Epidermal melanocyte (primary cell): ENCODE data around the gene RDH13.
"Not testable (repeated sequence)": the region's sequence is repeated elsewhere in the genome, so short reads cannot be mapped to it uniquely, and the experiment has no call there.

Source experiments
- DNase-seq: peaks from one replicate; pipeline ENCODE4 v3.0.0; 2011; ENCODE audit warnings: low spot score; ENCODE audit not compliant: insufficient read length

Gene RDH13

DNA sequence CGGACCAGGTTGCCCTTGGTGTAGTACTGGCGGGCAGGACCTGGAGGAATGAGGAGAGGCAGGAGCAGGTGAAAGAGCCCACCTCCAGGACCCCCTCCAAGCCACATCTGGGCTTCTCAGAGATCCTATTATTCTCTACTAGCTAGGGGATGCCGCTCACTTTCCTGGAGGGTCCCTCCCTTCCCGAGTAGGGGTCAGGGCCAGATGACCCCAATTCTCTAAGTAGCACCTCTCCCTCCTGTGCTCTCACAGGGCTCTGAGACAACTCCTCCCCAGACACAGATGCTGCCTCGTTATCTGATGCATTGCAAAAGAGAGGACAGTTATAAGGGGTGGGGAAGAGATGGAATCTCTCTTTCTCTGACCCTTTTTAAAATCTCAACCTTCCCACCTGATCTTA is 47.8 kb downstream of the RDH13 start:
- DNase-seq, result no peak

DNA sequence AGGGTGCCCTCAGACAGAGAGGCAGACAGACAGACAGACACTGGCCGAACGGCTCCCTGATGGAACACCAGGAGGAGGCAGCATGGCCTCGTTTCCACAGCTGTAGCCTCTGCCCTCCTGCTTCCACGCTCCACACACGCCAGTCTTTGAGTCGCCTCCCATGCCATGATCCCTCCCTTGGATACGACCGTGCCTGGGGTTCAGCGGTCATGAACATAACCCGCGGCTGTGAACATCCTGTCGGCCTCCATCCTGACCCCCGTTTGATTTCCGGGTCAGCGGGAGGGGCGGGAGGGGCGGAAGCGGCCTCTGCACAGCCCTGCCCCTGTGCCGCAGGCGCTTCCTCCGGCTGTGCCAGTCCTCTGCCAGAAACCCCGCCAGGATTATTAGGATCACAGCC is 48.2 kb downstream of the RDH13 start:
- DNase-seq, result no peak

DNA sequence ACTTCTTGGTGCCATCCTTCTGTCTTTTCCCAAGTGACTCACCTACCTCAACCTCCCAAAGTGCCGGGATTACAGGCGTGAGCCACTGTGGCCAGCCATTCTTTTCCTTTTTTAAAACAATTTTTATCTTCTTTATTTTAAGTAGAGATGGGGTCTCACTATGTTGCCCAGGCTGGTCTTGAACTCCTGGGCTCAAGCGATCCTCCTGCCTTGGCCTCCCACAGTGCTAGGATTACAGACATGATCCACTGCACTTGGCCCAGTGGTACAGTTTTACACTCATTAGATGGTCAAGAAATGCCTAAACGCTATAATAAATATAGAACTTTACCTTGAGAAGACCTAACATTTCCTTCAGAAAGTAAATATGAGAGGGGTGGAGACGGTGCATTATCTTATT is 49.4 kb downstream of the RDH13 start:
- DNase-seq, result no peak

DNA sequence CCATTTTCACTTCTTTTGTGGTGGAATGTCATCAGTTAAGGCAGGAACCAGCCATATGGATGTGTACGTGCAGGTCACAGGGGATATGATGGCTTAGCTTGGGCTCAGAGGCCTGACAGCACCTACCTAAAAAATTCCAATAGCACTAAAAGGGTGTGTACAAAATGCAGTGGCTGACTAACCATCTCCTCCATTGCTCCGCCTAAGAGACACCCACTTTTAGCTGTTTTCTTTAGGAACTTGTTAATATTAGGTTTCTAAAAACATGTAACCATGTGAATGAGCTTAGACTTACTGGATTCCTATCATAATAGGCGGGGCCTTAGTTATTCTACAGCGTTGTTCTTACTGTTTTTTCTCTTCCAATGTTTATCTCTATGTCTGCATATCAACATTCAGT is 50.6 kb downstream of the RDH13 start:
- no peak for DNase-seq

DNA sequence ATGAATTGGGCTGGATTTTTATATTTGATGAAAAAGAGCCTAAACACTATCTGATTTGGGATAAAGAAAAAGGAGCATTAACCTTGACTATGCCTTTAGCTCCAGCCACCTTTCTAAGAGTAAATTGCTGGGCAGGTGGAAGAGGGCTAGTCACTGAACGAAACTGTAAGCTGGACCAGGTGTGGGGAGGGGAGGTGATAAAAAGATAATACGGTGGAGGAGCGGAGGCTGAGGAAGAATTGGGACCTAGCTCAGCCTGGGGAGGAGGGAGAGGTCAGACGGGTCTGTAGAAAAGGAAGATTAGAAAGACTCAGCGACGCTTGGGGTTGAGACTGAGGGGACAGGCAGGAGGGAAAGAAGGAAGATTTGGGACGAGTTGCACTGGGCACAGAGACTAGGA is 52.4 kb downstream of the RDH13 start:
- DNase-seq, result not testable (repeated sequence)

DNA sequence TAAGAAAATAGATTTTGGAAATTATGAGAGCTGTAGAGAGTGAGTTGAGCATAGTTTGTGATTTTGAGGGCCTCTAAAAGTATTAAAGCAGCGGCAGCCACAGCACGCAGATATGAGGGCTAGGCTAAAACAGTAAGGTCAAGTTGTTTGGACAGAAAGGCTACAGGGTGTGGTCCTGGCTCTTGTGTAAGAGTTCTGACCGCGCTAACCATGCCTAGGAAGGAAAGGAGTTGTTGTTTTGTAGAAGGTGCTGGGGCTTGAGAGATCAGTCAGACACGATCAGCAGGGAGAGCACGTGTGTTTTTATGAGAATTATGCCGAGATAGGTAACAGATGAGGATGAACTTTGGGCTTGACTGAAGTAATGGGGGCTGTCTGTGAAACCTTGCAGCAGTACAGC is 54.2 kb downstream of the RDH13 start:
- not testable (repeated sequence) for DNase-seq

DNA sequence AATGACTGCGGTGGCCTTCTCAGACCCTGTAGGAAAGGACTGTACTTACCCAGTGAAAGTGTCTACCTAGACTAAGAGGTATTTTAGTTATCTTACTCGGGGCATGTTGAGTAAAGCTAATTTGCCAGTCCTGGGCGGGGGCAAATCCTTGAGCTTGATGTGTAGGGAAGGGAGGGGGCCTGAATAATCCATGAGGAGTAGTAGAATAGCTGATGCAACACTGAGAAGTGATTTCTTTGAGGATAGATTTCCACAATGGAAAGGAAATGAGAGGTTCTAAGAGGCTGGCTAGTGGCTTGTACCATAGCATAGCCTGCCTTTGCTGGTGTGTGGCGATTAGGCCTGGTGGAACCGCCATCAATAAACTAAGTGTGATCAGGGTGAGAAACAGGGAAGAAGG is 54.8 kb downstream of the RDH13 start:
- not testable (repeated sequence) for DNase-seq

DNA sequence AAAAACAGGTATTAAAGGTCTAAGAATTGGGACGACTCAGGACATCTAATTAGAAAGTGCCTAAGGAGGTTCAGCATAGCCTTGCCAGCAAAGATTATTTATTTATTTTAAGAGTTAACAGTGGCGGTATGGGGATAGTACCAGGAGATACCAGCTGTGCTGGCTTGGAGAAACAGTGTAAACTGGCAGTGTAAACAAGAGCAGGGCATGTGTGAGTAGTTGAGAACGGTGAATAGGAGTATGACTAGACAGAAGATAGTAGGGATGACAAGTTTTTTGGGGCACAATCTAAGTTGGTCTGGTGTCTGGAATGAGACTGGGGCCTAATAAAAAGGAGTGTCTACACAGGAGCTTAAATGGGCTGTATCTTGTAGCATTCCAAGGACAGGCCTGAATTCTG is 55.4 kb downstream of the RDH13 start:
- not testable (repeated sequence) for DNase-seq

DNA sequence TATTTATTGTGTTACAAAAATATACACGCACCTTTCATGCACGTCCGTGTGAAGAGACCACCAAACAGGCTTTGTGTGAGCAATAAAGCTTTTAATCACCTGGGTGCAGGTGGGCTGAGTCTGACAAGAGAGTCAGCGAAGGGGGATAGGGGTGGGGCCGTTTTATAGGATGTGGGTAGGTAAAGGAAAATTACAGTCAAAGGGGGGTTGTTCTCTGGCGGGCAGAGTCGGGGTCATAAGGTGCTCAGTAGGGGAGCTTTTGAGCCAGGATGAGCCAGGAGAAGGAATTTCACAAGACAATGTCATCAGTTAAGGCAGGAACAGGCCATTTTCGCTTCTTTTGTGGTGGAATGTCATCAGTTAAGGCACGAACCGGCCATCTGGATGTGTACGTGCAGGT is 56.2 kb downstream of the RDH13 start:
- not testable (repeated sequence) for DNase-seq

DNA sequence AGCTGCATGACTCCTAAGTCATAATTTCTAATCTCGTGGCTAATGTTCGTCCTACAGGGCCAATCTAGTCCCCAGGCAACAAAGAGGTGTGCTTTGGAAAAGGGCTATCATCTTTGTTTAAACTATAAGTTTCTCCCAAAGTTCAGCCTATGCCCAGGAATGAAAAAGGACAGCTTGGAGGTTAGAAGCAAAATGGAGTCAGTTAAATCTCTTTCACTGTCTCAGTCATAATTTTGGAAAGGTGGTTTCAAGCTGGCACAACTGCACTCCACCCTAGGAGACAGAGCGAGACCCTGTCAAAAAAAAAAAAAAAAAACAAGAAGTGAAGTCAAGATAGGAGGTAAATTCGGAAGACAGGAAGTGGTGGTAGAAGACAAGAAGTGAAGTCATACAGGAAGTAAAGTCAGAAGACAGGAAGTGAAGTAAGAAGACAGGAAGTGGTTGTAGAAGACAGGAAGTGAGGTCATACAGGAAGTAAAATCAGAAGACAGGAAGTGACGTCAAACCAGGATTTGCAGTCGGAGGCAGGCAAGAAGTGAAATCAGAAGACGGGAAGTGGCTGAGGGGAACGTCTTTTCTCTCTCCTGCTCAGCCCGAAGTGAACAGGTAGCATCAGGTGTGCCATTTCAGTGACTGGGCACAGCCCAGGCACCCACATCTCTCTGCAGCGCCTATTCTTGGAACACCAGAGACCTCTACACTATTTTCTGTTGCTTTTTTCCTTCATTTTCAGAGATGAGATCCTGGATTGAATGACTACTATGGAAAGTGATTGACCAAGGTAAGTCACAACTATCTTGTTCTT is 57.1 kb downstream of the RDH13 start:
- no peak for DNase-seq

DNA sequence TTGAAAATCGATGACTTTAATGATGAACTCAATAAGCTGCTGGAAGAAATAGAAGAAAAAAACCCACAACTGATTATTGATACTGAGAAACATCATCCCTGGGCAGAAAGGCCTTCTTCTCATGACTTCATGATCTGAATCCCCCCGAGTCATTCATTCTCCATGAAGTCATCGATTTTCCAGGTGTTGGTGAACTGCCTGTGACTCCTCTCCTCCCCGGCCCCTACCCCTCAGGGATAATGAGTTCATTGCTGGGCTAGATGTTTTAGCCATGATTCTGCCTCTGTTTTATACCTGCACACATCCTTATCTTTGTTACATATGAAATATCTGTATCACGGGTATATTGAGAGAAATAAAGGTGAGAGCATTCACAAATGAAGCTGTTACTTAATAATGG is 62.2 kb downstream of the RDH13 start:
- DNase-seq, result no peak

DNA sequence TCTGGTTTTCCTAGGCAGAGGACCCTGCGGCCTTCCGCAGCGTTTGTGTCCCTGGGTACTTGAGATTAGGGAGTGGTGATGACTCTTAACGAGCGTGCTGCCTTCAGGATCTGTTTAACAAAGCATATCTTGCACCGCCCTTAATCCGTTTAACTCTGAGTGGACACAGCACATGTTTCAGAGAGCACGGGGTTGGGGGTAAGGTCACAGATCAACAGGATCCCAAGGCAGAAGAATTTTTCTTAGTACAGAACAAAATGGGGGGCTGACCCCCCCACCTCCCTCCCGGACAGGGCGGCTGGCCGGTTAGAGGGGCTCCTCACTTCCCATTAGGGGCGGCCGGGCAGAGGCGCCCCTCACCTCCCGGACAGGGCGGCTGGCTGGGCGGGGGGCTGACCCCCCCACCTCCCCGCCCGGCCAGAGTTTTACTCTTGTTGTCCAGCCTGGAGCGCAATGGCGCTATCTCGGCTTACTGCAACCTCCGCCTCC is 64.2 kb downstream of the RDH13 start:
- not testable (repeated sequence) for DNase-seq

DNA sequence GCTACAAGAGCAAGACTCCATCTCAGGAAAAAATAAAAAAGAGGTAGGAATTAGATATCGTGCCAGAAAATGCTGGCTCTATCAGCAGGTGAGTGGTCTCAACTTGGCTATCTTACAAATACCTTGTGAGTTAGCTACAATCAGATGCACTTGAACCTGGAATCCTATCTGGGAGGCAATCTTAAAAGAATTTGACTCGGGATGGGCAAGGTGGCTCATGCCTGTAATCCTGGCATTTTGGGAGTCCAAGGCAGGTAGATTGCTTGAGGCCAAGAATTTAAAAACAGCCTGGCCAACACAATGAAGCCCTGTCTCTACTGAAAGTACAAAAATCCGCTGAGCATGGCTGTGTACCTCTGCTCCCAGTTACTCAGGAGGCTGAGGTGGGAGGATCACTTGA is 67.4 kb downstream of the RDH13 start:
- DNase-seq, result no peak
